Subcutaneous adipose tissue (tissue), 4 donors: Measurements from ENCODE around the gene ERGIC3. TPM values are rescaled to one million over a fixed set of nuclear protein-coding genes. Genes with fewer than 3 reads are reported as not detected.

Experiments used
- total RNA-seq, 4 donors: library from RNA; depleted of rRNA; stranded (reverse); fragments of >200 nt; gene quantifications; one replicate each; pipeline ENCODE4 v1.1.0, GENCODE V29; 2016
- TF ChIP-seq, protein P1 (sequence below): fragments of 450-650 bp; IDR thresholded peaks from one replicate; pipeline ENCODE4 v1.5.1; 2016; ENCODE audit warnings: low read depth, mild to moderate bottlenecking, control low read depth, antibody characterized with exemption, moderate library complexity

Gene ERGIC3
- total RNA-seq, 4 donors from 2014 or later = 99.9 to 207 (median 181) TPM

GRCh38 chr20:35544436-35544835, 2.6 kb downstream of the ERGIC3 start:
- TF ChIP-seq, protein P1, sequence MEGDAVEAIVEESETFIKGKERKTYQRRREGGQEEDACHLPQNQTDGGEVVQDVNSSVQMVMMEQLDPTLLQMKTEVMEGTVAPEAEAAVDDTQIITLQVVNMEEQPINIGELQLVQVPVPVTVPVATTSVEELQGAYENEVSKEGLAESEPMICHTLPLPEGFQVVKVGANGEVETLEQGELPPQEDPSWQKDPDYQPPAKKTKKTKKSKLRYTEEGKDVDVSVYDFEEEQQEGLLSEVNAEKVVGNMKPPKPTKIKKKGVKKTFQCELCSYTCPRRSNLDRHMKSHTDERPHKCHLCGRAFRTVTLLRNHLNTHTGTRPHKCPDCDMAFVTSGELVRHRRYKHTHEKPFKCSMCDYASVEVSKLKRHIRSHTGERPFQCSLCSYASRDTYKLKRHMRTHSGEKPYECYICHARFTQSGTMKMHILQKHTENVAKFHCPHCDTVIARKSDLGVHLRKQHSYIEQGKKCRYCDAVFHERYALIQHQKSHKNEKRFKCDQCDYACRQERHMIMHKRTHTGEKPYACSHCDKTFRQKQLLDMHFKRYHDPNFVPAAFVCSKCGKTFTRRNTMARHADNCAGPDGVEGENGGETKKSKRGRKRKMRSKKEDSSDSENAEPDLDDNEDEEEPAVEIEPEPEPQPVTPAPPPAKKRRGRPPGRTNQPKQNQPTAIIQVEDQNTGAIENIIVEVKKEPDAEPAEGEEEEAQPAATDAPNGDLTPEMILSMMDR = no peak

DNA sequence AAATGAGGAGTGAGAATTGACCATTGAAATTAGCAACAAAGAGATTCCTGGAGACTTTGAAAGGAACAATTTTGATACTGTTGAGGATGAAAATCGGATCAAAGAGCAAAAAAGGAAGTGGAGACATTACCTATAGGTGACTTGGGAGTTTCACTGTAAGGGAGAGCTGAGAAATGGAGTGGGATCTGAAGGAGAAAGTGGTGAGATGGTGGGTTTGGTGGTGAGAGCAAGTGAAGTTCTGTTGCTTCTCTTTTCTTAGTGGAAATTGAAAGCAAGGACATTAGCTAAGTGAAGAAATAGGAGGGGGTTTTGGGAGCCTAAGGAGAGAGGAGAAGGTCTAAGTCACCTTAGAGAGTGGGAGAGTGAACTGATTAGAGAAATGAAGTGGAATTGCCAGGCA, 4.2 kb downstream of the ERGIC3 start:
- TF ChIP-seq, protein P1 = no peak

- TF ChIP-seq, protein P1 = no peak
Observed at GRCh38 chr20:35547329-35547728, 5.5 kb downstream of the ERGIC3 start.

- TF ChIP-seq, protein P1 = no peak
Observed at GRCh38 chr20:35551503-35551902, 9.6 kb downstream of the ERGIC3 start.

DNA sequence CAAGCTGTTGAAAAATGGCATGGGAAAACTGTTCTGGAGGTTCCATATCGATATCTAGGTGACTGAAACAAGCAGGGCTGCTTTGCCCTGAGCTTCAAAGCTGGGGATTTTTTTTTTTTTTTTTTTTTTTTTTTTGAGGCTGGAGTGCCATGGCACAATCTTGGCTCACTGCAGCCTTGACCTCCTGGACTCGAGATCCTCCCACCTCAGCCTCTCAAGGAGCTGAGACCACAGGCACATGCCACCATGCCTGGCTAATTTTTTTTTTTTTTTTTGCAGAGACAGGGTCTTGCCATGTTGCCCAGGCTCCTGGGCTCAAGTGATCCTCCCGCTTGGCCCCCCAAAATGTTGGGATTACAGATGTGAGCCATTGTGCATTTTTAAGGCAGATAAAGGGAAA, 11.0 kb downstream of the ERGIC3 start:
- TF ChIP-seq, protein P1 = no peak

GRCh38 chr20:35555951-35556645, 14.2 kb downstream of the ERGIC3 start:
- TF ChIP-seq, protein P1 = no peak

DNA sequence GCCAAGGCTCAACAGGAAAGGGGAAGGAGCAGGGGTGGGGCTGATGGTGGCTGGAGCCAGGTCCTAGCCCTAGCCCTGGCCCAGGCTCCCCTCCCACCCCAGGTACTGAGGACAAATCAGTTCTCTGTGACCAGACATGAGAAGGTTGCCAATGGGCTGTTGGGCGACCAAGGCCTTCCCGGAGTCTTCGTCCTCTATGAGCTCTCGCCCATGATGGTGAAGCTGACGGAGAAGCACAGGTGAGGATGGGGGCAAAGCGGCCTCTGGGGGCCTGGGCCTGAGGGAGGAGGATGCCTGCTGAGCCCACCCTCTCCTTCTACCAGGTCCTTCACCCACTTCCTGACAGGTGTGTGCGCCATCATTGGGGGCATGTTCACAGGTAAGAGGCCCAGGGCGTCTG, 15.0 kb downstream of the ERGIC3 start:
- TF ChIP-seq, protein P1 = no peak
